Keratinocyte (primary cell): Measurements from ENCODE around the gene BCAS3.

ENCODE experiments used
- CTCF ChIP-seq, 3 experiments: IDR thresholded peaks in 1 of 3; conservative IDR thresholded peaks in 1 of 3; optimal IDR thresholded peaks in 1 of 3; 2 replicates in 2 of 3; 3 replicates in 1 of 3; pipeline versions ENCODE3 to v1.5.1; 2011; ENCODE audit warnings: low read length in 3 of 3, mild to moderate bottlenecking in 3 of 3, moderate library complexity in 2 of 3, control low read depth in 1 of 3, inconsistent platforms in 1 of 3; ENCODE audit not compliant: insufficient read depth in 2 of 3; ENCODE audit errors: extremely low read depth in 1 of 3
- EZH2 ChIP-seq: IDR thresholded peaks from one replicate; pipeline ENCODE4 v1.6.1; 2012; ENCODE audit warnings: inconsistent platforms, mild to moderate bottlenecking, low read length, moderate library complexity

- TF ChIP-seq EZH2 = no peak
- no peak for TF ChIP-seq CTCF (optimal IDR thresholded peaks at IDR 0.05 in 1 of 3, IDR thresholded peaks at IDR 0.05 in 1 of 3, conservative IDR thresholded peaks at IDR 0.05 in 1 of 3; ENCODE audit: extremely low read depth in 1 of 3, insufficient read depth in 2 of 3, low read length in 3 of 3)
Observed at GRCh38 chr17:60964160-60964559, 286.5 kb downstream of the BCAS3 start.
